HG03064 (cell line): ENCODE data around the gene AGPS.
"Not testable (repeated sequence)": the region's sequence is repeated elsewhere in the genome, so short reads cannot be mapped to it uniquely, and the experiment has no call there.

Experiments
- ATAC-seq: cut with Tn5 transposase; IDR thresholded peaks from one replicate; pipeline ENCODE4 v1.9.1; 2021; ENCODE audit warnings: low read depth; ENCODE audit not compliant: unreplicated experiment

Gene AGPS

GRCh38 chr2:177547122-177547521 lies 154.5 kb downstream of the AGPS start:
- peak; percentile 95 for ATAC-seq

DNA sequence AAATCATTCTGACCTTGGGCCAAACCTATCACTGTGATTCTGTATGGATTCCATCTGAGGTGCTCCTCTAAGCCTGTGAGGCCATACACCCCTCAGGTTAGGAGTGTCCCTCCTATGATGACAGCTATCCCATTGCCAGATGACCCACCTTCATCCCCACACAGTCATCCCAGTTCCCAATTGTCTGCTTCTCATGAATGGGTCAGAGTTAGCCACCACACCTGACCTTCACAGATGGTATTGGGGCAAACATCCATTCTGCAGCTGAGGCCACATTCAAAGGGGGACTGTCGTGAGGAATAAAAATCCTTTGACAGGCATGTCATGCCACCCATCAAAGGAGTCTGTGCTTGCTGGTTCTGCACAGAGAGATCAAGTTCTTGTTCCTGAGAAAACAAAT lies 155.2 kb downstream of the AGPS start:
- no peak for ATAC-seq

DNA sequence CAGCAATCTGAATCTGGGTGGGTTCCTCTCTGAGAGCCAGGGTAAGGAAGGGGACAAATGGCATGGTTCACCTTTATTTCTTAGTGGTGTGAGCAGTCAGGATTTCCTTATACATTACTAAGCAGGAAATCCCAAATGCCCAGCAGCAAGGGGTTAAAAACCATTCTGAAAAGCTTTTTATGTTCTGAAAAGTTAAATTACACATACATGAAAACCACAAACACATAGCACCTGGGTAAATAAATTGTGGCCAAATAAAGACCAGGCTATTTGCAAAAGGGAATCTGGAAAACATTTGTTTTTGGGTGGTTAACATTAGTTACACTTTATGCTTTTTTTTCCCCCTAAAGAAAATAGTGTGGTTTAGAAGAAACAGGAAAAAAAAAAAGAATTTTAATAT lies 156.1 kb downstream of the AGPS start:
- no peak for ATAC-seq

- no peak for ATAC-seq
Observed at GRCh38 chr2:177549171-177549570, 156.6 kb downstream of the AGPS start.

GRCh38 chr2:177550264-177551200 lies 158.0 kb downstream of the AGPS start:
- ATAC-seq = no peak

DNA sequence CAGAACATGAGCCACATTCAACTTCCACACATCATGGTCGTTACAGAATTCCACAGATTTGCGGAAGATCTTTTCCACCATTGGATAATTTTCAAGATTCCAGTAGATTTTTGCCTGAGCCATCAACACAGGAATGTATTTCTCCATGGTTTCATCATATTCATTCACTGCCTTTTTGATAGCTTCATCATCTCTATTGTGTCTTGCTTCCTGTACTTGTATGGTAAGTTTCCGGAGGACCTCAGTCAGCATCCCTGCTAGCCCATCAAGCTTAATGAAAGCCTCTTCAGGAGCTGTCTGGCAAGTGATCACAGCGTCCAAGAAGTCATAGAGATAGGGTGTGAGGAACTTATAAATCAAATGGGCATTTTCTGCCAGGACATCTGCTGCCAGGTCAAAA lies 158.8 kb downstream of the AGPS start:
- not testable (repeated sequence) for ATAC-seq

- no peak for ATAC-seq
Observed at GRCh38 chr2:177551989-177552421, 159.4 kb downstream of the AGPS start.

DNA sequence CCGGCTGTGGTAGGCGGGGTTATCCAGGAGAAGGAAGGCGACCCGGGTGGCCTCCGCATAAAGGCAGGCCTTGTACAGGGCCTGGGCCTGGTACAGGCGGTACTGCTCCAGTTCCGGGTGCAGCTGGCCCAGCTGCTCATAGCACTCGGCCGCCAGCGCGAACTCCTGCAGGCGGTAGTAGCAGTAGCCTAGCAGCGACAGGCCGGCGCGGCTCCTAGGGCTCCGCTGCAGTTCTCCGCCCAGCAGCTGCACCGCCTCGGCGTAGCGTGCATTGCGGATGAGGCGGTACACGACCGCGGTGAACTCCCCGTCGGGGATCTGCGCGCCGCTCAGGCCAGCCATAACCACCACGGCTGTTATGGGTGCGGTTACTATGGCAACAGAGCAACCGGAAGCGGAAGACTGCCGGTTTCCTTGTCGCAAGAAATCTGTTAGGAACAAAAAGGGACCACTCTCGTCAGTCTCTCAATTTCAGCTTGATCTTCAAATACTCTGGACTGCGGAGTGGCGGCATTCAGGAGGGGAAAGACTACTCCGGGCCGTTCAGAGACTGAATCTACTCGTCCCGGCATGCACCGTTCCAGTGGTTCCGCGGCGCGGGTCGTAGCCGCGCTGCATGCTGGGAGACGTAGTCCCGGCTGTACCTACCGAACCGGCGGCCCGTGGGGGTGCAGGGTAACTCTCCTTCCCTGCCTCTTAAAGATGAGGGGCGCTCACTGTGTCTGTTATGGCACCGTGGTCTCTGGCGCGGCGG lies 160.0 kb downstream of the AGPS start:
- ATAC-seq = peak; percentile 95

- ATAC-seq = no peak
Observed at GRCh38 chr2:177553176-177553884, 160.8 kb downstream of the AGPS start.

DNA sequence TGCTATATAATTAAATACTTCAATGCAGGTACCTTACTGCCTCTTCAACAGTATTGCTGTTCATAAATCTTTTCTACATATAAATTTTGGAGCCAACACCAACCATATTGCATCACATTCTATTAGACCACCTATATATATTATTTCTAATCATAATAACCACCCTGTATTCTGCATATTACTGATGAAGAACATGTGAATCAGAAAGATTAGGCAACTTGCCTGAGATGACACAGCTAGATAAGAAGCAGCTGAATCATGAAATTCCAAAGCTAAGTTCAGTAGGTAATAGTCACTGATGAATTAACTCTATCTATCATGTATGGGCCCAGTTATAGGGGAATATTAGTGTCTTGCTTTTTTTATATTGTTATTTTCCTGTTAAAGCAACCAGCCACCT lies 161.8 kb downstream of the AGPS start:
- no peak for ATAC-seq

DNA sequence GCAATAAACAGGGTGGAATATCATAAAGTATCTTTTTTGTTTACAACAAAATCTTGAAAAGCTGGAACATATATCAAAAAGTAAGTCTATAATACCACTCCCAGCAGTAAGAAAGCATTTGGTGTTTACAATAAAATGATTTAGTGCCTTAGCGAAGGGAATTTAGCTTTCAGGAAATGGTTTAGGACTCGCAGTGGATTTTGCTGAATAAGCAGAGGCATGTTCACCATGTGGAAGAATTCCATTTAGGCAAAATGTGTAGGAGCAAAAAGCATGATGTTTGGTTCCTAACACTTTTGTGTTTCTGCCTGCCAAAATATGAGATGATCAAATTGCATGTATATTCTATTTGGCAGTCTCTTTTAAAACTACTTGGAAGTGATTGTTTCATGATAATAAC lies 163.6 kb downstream of the AGPS start:
- no peak for ATAC-seq

DNA sequence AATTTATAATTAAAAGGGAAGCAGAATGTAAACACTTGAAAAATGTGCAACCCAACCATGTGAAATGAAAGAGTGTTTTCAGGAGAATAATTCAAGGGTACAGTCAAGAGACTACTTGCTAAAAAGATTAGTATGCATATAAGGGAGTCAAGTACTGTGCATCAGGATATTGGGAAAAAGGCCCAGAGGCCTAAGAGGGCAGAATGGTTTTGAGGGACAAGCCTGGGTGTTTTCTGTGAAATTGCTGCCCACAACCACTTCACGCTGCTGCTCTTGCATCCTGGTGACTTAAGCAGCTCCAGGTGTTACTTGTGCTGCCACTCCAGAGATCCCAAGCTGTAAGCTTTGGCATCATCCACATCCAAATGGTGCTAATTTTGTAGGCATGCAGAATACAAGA lies 165.2 kb downstream of the AGPS start:
- no peak for ATAC-seq

- no peak for ATAC-seq
Observed at GRCh38 chr2:177559638-177560037, 167.1 kb downstream of the AGPS start.

GRCh38 chr2:177568390-177568789 lies 175.8 kb downstream of the AGPS start:
- ATAC-seq = no peak

DNA sequence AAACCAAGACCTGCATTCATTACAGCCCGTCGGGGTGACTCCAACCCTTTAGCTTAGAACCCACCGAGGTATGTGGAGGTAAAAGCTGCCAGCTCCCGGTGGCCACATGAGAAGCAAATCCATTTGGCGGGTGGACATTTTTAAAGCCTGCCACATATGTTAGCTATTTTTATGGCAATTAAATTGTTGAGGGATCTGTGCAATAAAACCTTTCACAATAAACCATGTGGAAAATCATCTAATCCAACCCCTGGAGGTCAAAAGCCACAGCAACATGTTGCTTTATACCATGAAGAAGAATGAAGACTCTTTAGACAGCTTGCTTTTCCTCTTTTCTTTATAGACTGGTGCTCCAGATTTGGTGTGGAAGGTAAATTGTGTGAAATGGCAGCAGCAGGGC lies 176.3 kb downstream of the AGPS start:
- ATAC-seq = no peak

- ATAC-seq = no peak
Observed at GRCh38 chr2:177572236-177572671, 179.7 kb downstream of the AGPS start.

DNA sequence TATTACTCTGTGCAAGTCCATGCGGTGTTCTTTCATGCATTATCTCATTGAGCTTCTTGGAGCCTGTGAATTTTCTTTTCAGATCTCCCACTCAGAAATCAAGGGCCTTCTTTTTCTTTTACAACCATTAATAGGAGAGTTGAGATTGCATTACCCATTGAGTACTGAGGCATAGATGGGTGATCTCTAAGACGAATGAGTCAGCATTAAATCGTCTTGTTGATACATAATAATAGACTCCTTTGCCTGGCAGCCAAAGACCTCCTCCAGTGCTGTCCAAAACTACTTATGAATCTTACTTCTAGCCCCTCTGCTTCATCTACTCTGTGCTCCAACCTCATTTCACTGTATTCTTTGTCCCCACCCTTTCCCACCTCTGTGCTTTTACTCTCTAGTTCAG lies 180.5 kb downstream of the AGPS start:
- no peak for ATAC-seq

DNA sequence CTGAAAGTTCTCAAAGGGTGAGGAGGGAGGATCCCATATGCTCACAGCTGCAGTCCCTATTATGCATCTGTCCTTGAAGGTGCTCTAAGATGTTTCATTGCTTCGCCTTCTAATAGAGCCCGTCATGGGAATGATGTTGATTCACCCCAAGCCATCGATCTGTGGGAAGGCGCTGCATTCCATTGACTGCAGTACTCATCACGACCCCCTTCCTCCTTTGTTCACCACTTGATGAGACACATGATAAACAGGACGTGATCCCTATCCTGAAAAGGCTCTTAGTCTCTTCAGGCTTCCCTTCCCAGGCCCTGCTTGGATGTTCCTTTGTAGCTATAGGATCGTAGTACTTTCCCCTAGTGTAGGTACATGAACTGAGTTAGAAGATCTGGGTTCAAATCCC lies 181.8 kb downstream of the AGPS start:
- no peak for ATAC-seq

DNA sequence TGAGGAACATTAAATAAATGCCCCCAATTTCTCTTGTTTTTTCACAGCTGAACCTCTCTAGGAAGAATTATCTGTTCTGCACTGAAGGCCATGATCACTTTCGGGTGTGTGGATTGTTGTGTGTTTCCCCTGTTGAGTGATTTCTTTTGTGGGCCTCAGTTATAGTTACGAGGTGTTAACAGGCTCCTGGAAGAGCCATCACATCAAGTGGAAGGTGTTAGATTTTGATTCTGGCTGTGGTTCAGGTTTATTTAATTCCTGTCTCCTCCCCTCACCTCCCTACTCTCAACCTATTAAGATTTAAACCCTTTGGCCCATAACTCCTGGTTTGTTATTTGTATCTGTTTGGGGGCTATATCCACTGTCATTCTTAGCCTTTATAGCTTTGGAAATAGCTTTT lies 182.8 kb downstream of the AGPS start:
- no peak for ATAC-seq

- ATAC-seq = no peak
Observed at GRCh38 chr2:177577075-177577474, 184.5 kb downstream of the AGPS start.

- ATAC-seq = no peak
Observed at GRCh38 chr2:177578454-177578853, 185.9 kb downstream of the AGPS start.
